GM21390 (cell line): ENCODE results near the gene WDR72.
"Not testable (repeated sequence)": the region's sequence is repeated elsewhere in the genome, so short reads cannot be mapped to it uniquely, and the experiment has no call there.

Experiments used
- ATAC-seq: cut with Tn5 transposase; IDR thresholded peaks from one replicate; pipeline ENCODE4 v1.9.1; 2021; ENCODE audit not compliant: unreplicated experiment

WDR72 gene

DNA sequence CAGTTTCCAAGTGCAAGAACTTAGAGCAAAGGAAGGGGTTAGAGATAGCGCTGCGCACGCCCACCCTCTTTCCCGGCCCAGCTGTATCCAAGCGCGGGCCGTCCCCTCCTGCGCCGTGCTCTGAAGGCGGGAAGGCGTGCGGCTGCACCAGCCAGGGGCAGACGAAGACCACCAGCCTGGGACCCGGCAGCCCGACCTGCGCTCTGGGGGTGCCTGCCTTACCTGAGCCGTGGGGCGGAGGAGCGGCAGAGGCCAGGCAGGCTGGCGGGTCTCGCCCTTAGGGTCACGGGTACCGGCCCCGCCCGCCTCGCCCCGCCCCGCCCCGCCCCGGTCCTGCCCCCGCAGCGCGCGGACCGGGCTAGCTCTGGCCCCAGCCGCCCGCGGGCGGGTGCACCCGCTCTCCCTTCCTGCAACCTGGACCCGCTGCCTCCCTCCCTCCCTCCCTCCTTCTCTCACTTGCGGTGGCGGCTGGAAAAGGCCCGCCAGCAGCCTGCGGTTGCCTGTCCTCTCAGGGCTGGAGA is at the start of gene WDR72:
WDR72 (minus strand) TSS at position 253 of the 521 bp plus-strand sequence. CDS start 26,514 bp downstream, outside the sequence.
- no peak for ATAC-seq

DNA sequence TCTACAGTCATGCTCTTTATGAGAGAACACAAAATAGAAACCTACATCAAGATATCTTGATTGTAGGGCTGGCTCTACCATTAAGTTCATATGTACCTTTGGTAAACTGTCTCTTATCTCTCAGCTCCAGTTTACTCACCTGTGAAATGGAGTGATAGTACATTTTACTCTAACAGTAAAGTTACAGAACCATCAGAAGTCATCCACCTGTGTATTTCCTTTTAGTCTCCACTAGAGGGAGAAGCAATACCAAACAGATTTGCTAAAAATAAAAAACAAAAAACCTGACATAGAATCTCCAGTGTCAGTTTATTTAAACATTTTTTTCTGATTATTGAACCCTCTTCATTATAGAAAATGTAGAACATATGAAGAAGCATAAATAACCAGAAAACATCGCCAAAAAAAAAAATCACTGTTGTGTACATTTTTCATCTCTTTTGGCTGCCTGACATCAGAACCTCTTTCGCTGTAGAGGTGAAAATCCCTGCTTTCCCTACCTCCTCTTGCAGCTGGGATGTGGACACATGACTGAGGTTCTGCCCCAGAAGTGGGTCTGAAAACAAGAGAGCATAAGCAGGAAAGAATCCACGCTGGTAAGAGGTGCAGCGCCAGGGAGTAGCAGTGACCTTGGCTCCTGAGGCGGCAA is 48.7 kb upstream of the WDR72 start:
- no peak for ATAC-seq

DNA sequence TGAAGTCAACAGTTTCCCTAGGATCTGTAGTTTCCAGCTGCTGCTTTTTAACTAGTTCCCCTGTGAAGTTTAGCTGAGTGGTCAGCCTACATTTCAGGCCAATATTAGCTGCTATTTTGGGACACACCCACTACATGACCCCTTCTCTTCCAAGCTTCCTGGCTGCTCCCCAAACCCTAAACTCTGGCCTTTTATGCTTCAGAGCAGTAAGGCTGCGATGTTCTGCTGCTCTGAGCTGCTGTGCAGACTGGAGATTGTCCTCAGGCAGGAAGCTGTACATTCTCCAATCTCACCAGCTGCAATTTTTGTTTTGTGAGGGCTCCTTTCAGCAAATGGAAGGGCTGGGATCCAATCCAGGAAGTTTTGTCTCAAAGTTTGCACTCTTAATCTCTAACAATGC is 48.0 kb upstream of the WDR72 start:
- ATAC-seq: no peak

DNA sequence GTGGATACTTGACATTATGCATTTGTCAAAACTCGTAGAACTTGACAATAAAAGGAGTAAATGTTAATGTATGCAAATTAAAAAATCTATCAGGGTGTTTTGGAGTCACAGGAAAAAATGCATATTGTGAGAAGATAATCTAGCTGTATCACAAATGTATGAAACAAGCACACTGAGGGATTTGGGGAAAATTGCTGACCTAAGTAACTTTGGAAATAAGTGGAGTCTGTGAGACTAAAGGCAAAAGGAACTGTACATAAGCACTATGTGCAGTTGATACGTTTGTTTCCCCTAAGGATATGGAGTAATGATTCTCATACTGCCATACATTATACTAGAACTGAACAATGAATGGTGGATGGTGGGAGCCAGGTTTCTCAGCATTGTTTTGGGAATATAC is 43.2 kb upstream of the WDR72 start:
- ATAC-seq: no peak

DNA sequence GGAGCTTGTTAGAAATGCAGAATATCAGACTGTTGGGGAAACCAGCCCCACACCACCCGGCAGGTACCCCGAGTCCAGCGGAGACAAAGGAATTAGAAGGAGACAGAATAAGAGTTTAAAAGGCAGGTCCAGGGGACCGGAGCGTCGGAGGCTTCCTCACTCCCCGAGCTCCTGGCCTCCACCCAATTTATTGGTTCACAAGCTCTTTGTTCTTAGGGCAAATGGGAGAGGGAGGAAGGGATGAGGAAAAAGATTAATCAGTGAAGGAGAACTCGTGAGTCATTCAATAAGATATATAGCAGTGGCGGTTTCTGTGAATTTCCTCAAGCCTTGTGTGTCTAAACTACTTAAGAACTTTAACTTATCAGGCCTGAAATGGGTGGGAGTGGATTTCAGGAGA is 32.1 kb upstream of the WDR72 start:
- no peak for ATAC-seq

DNA sequence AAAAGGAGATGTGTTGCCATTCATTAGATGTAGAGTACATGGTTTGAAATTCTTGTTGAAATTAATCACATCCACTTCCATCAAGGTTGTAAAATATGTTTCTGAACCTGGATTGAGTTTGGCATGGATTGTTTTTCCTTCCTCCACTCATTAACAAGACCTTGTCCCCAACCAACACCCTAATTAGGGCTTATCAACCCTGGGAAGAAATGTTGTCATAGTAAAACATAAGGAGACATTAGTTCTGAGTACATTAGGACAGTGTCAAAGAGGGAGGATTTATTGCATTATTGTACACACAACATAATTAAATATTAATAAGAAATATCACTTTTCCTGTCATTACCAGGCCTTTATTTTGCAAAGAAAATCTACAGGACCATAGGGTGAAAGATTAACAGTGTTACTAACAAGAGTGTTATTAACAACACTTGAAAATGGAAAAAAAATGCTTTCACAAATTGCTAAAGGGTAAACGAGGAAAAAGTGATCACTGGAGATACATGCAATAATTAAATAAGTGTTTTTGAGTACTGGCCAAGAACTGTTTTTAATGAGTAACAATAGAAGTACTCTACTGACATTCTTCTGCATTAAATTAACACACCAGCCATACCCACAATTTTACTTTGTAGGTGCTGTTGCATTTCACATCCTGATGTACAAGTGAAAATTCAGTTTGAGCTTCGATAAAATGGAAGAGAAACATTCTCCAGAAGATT is 30.4 kb upstream of the WDR72 start:
- ATAC-seq: no peak

DNA sequence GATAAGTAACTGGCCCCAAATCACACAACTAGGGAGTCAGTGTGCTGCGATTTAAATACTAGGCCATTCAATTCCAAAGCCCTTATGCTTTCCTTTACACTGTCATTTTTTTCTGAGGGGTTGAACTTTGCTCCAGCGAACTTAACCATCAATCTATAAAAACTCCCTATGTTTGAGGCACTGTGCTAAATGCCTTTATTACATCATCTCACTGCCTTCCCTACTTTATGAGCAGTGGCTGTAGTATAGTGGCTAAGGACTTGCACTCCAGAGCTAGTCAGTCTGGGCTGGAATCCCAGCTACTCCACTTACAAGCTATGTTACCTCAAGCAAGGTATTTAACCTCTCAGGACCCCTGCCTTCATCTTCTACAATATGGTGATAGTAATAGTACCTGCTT is 26.9 kb upstream of the WDR72 start:
- ATAC-seq: no peak

DNA sequence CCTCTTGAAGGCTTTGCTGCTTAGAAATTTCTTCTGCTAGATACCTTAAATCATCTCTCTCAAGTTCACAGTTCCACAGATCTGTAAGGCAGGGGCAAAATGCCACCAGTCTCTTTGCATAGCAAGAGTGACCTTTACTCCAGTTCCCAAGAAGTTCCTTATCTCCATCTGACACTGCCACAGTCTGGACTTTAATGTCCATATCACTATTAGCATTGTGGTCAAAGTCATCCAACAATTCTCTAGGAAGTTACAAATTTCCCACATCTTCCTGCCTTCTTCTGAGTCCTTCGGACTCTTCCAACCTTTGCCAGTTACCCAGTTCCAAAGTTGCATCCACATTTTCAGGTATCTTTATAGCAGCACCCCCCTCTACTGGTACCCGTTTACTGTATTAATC is 25.8 kb upstream of the WDR72 start:
- ATAC-seq: not testable (repeated sequence)

DNA sequence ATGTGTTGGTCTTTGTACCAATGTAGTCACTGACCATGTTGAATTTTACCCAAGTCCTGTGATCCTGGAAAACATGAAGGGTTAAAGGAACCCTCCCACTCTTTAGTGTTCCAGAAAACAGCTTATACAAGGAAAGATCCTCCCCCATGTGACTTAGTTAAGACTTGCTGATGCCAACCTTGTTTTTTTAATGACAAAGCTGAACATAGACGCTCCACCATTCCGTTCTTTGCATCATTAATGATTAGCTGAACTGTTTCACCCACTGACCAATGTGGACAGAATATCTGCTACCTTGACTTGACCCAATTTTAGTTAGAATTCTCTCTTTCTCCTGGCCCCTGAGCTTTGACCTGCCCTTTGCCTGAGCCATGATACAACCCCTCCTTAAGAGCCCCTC is 3.5 kb upstream of the WDR72 start:
- ATAC-seq: no peak

DNA sequence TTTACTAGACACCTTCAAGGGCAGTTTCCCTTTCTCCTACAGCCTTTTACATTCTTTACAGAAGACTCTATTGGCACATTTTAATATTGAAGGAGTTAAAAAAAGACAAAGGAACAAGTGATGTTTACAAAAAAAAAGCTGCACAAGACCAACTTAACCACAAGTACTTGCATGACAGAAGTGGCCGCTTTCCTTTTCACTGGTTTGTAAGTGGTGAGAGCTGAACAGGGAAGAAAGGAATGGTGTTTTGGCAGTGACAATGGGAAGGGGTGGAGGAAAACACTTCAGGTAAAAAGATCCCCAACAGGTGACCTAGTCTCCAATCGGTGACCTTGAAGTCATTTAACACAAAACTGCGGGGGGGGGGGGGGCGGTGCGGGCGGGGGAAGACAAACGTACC is 1.1 kb downstream of the WDR72 start:
- no peak for ATAC-seq

DNA sequence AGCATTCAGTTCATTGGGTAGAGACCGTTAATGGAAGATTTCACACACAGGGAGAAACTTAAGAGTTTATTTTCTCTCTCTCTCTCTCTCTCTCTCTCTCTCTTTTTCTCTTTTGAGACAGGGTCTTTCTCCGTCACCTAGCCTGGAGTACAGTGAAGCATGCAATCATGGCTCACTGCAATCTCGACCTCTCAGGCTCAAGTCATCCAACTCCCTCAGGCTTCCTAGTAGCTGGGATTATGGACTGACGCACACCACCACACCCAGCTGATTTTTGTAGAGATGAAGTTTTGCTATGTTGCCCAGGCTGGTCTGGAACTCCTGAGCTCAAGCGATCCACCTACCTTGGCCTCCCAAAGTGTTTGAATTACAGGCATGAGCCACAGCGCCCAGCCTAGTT is 1.6 kb downstream of the WDR72 start:
- ATAC-seq: no peak

DNA sequence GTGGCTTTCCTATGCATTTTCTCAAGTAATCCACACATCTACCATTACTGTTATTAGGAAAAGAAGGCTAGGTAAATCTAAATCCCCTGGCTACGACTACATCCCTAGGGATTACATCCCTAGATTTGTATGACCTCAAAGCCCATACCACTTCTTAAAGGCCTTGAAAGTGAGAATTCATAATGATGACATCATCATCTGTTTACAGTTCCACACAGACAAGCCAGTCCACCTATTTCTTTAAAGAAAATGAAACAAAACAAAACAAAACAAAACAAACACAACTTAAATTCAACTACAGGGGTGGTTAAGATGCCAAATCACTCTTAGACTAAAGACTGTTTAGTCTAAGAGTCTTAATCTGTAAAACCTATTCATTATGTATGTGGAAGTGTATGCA is 5.7 kb downstream of the WDR72 start:
- ATAC-seq: no peak

DNA sequence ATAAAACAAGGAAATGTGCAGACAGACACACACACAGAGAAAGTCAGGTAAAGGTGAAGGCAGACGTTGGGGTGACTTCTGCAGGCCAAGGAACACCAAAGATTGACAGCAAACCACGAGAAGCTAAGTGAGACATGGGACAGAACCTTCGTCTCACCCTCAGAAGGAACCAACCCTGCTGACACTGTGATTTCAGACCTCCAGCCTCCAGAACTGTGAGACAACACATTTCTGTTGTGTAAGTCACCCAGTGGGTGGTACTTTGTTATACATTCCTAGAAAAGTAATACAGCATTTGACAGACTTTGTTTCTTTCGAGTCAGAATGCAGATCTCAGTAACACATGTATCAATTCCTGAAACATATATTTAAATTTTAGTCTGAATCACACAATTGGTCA is 7.1 kb downstream of the WDR72 start:
- no peak for ATAC-seq

DNA sequence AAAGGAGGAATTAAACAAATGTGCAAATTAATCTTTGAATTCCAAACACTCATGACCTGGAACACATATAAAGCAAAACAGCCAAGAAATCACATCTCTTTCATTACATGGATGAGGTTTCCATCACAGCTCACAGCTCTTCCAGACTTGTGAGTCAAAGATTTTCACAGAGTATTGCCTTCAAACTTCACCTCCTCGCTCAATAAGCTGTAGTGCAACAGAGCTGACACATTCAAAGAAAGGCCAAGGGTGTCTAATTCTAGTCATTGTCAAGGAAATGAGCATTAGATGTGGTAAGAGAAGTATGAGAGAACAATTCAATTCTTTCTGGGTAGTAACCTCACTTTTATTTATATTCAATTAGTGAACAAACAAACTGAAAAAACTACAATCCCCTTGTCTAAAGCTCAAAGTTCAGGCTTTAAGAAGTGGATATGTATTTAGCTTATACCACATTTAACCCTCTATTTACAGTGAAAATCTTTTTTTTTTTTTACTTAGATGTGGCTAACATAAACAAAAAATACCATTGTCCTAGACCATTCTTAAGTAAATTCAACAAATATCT is 11.9 kb downstream of the WDR72 start:
- no peak for ATAC-seq

DNA sequence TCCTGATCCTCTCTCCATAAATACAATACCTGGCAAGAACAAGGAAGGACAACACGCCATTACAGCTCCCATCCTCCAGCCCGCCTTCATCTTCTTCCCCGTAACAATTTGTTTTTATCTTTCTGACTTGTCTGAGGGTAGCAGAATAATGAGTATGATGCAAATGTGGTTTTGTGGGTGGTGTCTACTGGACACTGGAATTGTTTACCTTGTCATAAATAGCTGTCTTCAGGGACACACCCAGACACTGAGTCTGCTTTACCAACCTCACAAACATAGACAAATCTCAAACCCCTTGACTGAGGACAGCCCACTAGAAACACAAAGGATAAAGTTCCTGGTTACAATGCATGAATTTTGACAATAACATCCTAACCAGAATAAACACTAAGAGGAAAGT is 13.4 kb downstream of the WDR72 start:
- no peak for ATAC-seq

DNA sequence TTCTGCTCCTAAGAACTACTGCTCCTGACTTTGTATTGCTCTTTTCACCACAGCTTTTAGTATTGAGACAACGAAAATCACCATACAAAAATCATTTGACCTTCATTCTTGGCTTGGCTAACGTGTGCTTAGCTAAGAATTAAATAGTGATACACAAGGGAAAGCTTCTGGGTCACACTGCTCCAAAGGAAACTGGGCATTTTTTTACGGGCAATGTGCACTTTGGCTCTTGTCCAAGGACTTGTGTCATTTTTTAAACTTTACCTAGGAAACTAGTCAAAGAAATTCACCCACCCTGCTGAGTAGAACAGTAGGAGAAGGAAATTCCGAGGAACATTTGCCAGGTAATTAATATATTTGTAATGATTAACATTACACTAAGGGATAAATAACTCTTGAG is 19.8 kb downstream of the WDR72 start:
- ATAC-seq: no peak

DNA sequence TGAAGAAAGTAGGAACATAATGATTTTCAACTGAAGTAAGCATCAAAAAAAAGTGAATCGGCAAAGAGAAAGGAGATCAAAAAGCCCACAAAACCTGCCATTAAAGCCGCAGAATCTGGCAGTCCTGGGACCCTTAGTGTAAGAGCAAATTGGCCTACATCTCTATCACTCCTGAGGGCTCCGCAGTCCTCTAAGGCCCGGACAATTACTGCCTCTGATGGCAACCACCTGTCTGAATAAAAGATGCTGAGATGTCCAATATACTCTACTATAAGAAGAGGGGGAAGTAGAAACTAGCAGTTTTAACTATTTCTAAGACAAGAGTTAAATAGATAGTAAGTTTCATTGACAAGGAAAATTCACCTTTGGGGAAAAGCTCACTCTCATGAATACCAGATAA is 20.3 kb downstream of the WDR72 start:
- ATAC-seq: no peak

DNA sequence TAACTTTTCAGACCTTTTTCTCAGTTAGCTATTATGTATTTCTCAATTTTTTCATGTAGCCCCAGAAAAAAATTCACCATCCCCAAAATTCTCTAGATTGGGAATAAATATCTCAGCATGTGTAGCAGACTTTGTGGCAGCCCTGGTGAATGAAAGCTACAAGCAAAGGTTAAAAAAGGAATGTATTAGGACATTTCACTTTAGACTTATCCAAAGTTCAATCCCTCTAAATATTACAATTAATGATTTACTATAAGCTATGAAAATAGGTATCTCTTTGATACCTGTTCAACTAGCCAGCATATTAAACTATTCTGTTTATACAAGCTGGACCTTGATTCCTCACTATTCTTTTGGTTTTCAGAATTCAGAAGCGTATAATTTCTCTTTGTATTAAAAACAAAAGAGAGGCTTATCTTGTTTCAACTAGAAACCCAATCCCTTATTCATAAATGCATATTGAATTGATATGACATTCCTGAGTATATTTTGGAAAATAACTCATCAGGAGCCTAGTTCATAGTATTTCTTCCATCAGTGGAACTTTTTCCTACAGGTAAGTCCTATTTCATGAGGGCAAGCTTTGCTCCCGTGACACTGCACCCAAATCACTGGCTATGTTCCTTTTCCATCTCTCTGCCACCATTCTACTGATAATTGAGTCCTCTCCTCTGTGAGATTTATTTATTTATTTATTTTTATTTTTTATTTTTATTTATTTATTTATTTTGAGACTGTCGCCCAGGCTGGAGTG is 38.0 kb downstream of the WDR72 start:
- no peak for ATAC-seq

DNA sequence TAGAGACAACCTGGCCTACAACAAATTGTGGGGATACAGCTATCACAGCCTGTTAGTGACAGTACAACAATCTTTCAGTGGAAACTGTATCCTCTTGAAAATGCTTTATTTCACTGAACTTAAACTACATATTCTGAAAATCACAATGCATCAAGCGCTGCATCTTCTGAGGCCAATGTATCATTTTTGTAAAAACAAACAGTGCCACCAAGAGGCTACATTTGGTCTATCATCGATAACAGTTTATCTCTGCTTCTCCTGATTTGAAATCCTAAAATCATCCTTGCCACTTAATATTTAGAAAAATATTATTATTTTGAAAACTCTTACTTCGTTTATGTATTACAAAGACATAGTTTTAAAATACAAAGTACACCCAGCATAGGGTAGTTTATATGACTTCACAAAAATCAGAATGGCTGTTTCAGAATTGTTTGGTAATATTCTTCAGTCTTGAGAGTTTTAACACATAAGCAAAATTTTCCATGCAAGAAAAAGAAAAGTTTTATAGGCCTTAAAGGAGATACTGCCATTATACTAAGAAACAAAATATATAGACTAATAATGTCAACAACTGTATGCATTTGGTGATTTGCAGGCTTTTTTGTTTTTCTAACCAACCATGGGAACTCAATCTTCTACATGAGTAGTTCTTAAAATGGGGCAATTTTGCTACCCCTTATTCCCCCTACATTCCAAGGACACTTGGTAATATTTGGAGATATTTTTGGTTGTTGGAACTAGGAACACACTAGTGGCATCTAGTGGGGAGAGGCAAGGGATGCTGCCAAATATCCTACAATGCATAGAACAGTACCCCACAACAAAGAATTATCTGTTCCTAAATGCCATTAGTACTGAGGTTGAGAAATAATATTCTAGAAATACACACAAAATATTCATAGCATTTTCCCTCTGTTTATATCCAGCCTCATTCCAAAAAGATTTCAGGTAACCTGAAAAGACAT is 42.3 kb downstream of the WDR72 start:
- ATAC-seq: no peak

DNA sequence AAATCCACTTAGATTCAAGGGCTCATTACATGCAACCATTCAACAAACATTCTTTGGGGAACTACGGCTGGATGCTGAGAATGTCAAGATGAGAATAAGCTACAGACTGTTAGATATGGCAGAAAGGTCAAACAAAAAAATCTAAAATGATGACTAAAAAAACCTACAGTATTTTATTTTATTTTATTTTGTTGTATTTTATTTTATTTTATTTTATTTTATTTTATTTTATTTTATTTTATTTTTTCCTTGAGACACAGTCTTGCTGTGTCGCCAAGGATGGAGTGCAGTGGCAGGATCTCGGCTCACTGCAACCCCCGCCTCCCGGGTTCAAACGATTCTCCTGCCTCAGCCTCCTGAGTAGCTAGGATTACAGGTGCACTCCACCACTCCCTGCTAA is 46.2 kb downstream of the WDR72 start:
- no peak for ATAC-seq
